Measurements from ENCODE around the gene NWD2. TPM values are rescaled to one million over a fixed set of nuclear protein-coding genes. Genes with fewer than 3 reads are reported as not detected.

NWD2 gene
- polyA plus RNA-seq, 2 of the 4 experiments (the other 2 are of a cell fraction): not detected

DNA sequence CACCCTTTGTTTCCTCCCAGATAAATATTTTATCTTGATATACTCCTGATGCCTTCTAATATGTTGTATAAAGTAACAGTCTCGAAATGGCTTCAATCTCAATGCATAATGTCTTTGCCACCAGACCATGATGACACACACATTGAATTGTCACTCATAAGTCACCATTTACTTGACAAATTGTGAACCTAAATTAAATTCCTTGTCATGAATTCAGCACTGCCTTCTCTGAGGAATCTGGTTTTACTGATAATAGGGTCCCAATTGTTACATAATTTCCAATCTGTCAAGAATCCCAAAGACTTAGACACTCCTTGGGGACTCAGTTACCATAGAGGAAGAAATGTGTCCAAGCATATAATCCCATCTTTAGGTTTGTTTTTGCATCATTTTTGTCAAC is 82.3 kb downstream of the NWD2 start (continued):
- TF ChIP-seq, protein P1, sequence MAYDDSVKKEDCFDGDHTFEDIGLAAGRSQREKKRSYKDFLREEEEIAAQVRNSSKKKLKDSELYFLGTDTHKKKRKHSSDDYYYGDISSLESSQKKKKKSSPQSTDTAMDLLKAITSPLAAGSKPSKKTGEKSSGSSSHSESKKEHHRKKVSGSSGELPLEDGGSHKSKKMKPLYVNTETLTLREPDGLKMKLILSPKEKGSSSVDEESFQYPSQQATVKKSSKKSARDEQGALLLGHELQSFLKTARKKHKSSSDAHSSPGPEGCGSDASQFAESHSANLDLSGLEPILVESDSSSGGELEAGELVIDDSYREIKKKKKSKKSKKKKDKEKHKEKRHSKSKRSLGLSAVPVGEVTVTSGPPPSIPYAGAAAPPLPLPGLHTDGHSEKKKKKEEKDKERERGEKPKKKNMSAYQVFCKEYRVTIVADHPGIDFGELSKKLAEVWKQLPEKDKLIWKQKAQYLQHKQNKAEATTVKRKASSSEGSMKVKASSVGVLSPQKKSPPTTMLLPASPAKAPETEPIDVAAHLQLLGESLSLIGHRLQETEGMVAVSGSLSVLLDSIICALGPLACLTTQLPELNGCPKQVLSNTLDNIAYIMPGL (CRISPR knock-in tag; IDR thresholded peaks at IDR 0.05; ENCODE audit: borderline replicate concordance): no peak
- TF ChIP-seq CTCF (IDR thresholded peaks at IDR 0.05): no peak
- TF ChIP-seq SREBF2 (IDR thresholded peaks at IDR 0.05): no peak

GRCh38 chr4:37338972-37339371 is 94.4 kb downstream of the NWD2 start:
- Histone ChIP-seq H3K27ac (no peak overlapping the region), H3K4me1 (no peaks in the 10 kb centered on the region), H3K4me3 (no peak overlapping the region), H3K4me2 (no peak overlapping the region), H3K9me3 (no peaks in the 10 kb centered on the region)
- DNase-seq (ENCODE audit: low read depth in 1 of 2, low spot score in 1 of 2): no peak
- ChIA-PET POLR2A (no interaction called here), CTCF (no interaction called here)
- FAIRE-seq: no peak
- no peak for ATAC-seq
- TF ChIP-seq CEBPB (IDR thresholded peaks at IDR 0.05) (no peak), CTCF (IDR thresholded peaks at IDR 0.05) (no peak), ESRRA (IDR thresholded peaks at IDR 0.05; ENCODE audit: borderline replicate concordance, low read length) (no peak), POLR2A (IDR thresholded peaks at IDR 0.05; ENCODE audit: low read length) (no peak), EHMT2 (IDR thresholded peaks at IDR 0.05; ENCODE audit: low read depth) (no peak)
- TF ChIP-seq, protein P2, sequence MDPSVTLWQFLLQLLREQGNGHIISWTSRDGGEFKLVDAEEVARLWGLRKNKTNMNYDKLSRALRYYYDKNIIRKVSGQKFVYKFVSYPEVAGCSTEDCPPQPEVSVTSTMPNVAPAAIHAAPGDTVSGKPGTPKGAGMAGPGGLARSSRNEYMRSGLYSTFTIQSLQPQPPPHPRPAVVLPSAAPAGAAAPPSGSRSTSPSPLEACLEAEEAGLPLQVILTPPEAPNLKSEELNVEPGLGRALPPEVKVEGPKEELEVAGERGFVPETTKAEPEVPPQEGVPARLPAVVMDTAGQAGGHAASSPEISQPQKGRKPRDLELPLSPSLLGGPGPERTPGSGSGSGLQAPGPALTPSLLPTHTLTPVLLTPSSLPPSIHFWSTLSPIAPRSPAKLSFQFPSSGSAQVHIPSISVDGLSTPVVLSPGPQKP (IDR thresholded peaks at IDR 0.05; ENCODE audit: low read depth, low read length): no peak

DNA sequence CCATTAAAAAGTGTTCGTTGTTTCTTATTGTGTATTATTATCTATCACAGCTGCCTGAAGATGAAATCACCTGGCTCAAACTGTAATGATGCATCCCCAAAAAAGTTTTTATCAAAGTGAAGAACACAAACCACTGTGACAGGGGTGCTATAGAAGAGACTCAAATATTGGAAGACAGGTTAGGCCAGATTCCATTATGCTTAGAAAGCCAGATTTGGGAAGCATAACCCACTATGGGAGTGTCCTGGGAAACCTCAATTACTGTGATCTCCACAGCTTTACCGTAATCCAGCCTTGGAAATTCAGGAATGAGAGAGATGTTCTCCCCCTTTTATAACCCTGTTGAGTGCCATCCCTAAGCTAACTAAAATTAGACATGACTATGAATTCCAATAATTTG is 114.2 kb downstream of the NWD2 start:
- DNase-seq (ENCODE audit: low read depth in 1 of 2, low spot score in 1 of 2) (no peak), ATAC-seq (no peak), FAIRE-seq (no peak)
- POLR2A ChIA-PET: no interaction called here
- Histone ChIP-seq H3K4me2 (no peak overlapping the region), H3K4me3 (no peak overlapping the region), H3K4me1 (no peaks in the 10 kb centered on the region), H3K9me3 (no peaks in the 10 kb centered on the region), H3K27ac (no peak overlapping the region)
- 31% methylated on average over 2 of the region's 2 CpGs for WGBS (ENCODE audit: missing lambda C conversion rate)
- CTCF ChIA-PET: no interaction called here
- TF ChIP-seq, protein P3, sequence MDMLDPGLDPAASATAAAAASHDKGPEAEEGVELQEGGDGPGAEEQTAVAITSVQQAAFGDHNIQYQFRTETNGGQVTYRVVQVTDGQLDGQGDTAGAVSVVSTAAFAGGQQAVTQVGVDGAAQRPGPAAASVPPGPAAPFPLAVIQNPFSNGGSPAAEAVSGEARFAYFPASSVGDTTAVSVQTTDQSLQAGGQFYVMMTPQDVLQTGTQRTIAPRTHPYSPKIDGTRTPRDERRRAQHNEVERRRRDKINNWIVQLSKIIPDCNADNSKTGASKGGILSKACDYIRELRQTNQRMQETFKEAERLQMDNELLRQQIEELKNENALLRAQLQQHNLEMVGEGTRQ (IDR thresholded peaks at IDR 0.05): no peak
- TF ChIP-seq RCOR1 (IDR thresholded peaks at IDR 0.05; ENCODE audit: low read depth, low read length): no peak
- TF ChIP-seq, protein P4, sequence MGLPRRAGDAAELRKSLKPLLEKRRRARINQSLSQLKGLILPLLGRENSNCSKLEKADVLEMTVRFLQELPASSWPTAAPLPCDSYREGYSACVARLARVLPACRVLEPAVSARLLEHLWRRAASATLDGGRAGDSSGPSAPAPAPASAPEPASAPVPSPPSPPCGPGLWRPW (IDR thresholded peaks at IDR 0.05): no peak
- no peak for TF ChIP-seq NR3C1 (IDR thresholded peaks at IDR 0.05)
- TF ChIP-seq EHMT2 (IDR thresholded peaks at IDR 0.05; ENCODE audit: low read depth): no peak
- TF ChIP-seq, protein P5, sequence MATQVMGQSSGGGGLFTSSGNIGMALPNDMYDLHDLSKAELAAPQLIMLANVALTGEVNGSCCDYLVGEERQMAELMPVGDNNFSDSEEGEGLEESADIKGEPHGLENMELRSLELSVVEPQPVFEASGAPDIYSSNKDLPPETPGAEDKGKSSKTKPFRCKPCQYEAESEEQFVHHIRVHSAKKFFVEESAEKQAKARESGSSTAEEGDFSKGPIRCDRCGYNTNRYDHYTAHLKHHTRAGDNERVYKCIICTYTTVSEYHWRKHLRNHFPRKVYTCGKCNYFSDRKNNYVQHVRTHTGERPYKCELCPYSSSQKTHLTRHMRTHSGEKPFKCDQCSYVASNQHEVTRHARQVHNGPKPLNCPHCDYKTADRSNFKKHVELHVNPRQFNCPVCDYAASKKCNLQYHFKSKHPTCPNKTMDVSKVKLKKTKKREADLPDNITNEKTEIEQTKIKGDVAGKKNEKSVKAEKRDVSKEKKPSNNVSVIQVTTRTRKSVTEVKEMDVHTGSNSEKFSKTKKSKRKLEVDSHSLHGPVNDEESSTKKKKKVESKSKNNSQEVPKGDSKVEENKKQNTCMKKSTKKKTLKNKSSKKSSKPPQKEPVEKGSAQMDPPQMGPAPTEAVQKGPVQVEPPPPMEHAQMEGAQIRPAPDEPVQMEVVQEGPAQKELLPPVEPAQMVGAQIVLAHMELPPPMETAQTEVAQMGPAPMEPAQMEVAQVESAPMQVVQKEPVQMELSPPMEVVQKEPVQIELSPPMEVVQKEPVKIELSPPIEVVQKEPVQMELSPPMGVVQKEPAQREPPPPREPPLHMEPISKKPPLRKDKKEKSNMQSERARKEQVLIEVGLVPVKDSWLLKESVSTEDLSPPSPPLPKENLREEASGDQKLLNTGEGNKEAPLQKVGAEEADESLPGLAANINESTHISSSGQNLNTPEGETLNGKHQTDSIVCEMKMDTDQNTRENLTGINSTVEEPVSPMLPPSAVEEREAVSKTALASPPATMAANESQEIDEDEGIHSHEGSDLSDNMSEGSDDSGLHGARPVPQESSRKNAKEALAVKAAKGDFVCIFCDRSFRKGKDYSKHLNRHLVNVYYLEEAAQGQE (IDR thresholded peaks at IDR 0.05): no peak
- no peak for TF ChIP-seq CBX8 (IDR thresholded peaks at IDR 0.05)
- TF ChIP-seq RFX5 (IDR thresholded peaks at IDR 0.05): no peak
- TF ChIP-seq ZFP36 (IDR thresholded peaks at IDR 0.05; ENCODE audit: borderline replicate concordance, partially characterized antibody): no peak
- TF ChIP-seq PHF8 (IDR thresholded peaks at IDR 0.05; ENCODE audit: borderline replicate concordance, low read depth): no peak

Measured in A549 (cell line).